K562 (cell line): ENCODE measurements around the gene TLR6. TPM values are rescaled to one million over a fixed set of nuclear protein-coding genes. Genes with fewer than 3 reads are reported as not detected.
A peak's percentile ranks its signal among the peaks of the same experiment; 100 is the strongest.

ENCODE experiments used
- BCLAF1 ChIP-seq, 2 experiments: fragments of 450-650 bp in 1 of 2; IDR thresholded peaks; 2 replicates each; pipeline ENCODE4 v1.6.1; 2011 to 2017; ENCODE audit warnings: low read depth in 2 of 2, antibody characterized with exemption in 1 of 2, borderline replicate concordance in 1 of 2, low read length in 1 of 2, mild to moderate bottlenecking in 1 of 2, mixed read lengths in 1 of 2; ENCODE audit not compliant: control insufficient read depth in 1 of 2
- CC2D1A ChIP-seq: fragments of 450-650 bp; IDR thresholded peaks from 2 replicates; pipeline ENCODE4 v1.6.1; 2017; ENCODE audit warnings: mild to moderate bottlenecking
- GMEB1 ChIP-seq: fragments of 250-450 bp; sonication (Bioruptor Pico); IDR thresholded peaks from 2 replicates; pipeline ENCODE4 v1.4.0; 2020; ENCODE audit warnings: mild to moderate bottlenecking
- HBP1 ChIP-seq: fragments of 450-650 bp; formaldehyde crosslinking; IDR thresholded peaks from 2 replicates; pipeline ENCODE4 v1.4.0; 2022; ENCODE audit warnings: missing genetic modification characterization
- KDM1A ChIP-seq, 2 experiments: fragments of 450-650 bp; IDR thresholded peaks; 2 replicates each; pipeline ENCODE4 v1.6.1; 2016; ENCODE audit warnings: mild to moderate bottlenecking in 2 of 2
- MED1 ChIP-seq: sonication (generic); formaldehyde crosslinking; IDR thresholded peaks from 2 replicates; pipeline ENCODE4 v1.8.1; 2023; ENCODE audit warnings: missing genetic modification reagents, borderline replicate concordance
- NFRKB ChIP-seq: fragments of 450-650 bp; IDR thresholded peaks from 2 replicates; pipeline ENCODE4 v1.6.1; 2016; ENCODE audit warnings: low read depth
- RBBP5 ChIP-seq: fragments of 200-600 bp; sonication (generic); IDR thresholded peaks from 2 replicates; pipeline ENCODE4 v1.6.1; 2012; ENCODE audit warnings: borderline replicate concordance, mild to moderate bottlenecking, low read length, control low read depth, inconsistent platforms; ENCODE audit not compliant: insufficient read depth, poor library complexity, severe bottlenecking
- RNF219 ChIP-seq: fragments of 250-450 bp; sonication (Bioruptor Pico); IDR thresholded peaks from 2 replicates; pipeline ENCODE4 v1.5.0; 2022; ENCODE audit warnings: mild to moderate bottlenecking
- SRSF1 ChIP-seq: fragments of 200-400 bp; formaldehyde crosslinking; IDR thresholded peaks from 2 replicates; pipeline ENCODE4 v1.6.1; 2017; ENCODE audit warnings: mild to moderate bottlenecking, low read depth, low read length, moderate library complexity
- STAG1 ChIP-seq: sonication (generic); formaldehyde crosslinking; IDR thresholded peaks from 2 replicates; pipeline ENCODE4 v1.5.0; 2020; ENCODE audit warnings: missing genetic modification reagents, borderline replicate concordance
- SUPT5H ChIP-seq: fragments of 450-650 bp; IDR thresholded peaks from 2 replicates; pipeline ENCODE4 v1.6.1; 2016
- ZFX ChIP-seq: sonication (generic); formaldehyde crosslinking; IDR thresholded peaks from 2 replicates; pipeline ENCODE4 v1.8.0; 2022; ENCODE audit warnings: mild to moderate bottlenecking, missing genetic modification reagents, moderate library complexity
- ZNF133 ChIP-seq: fragments of 250-450 bp; sonication (Bioruptor Pico); IDR thresholded peaks from 2 replicates; pipeline ENCODE4 v1.4.0; 2020; ENCODE audit warnings: mild to moderate bottlenecking
- ZNF175 ChIP-seq: fragments of 200-800 bp; sonication (Bioruptor generic); IDR thresholded peaks from 2 replicates; pipeline ENCODE4 v1.6.1; 2016; ENCODE audit warnings: low read depth, mild to moderate bottlenecking, missing genetic modification characterization, missing compliant biosample characterization
- ZNF639 ChIP-seq, 2 experiments: fragments of 200-800 bp in 1 of 2; sonication (Bioruptor generic) in 1 of 2; sonication (generic) in 1 of 2; formaldehyde crosslinking in 1 of 2; IDR thresholded peaks in 1 of 2; conservative IDR thresholded peaks in 1 of 2; 2 replicates each; pipeline versions ENCODE4 v1.5.0 to v1.6.1; 2016 to 2020; ENCODE audit warnings: missing compliant biosample characterization in 1 of 2, missing genetic modification characterization in 1 of 2, missing genetic modification reagents in 1 of 2
- ZNF766 ChIP-seq: fragments of 200-800 bp; sonication (Bioruptor generic); conservative IDR thresholded peaks from 2 replicates; pipeline ENCODE4 v1.6.1; 2016; ENCODE audit warnings: missing genetic modification characterization, missing compliant biosample characterization
- polyA plus RNA-seq, 8 experiments: library from polyadenylated mRNA; depleted of rRNA in 4 of 8; stranded (reverse) in 5 of 8; unstranded in 3 of 8; fragments of >200 nt; fragmentation: Nextera tagmentation in 2 of 8; fragmentation: Illumina TruSeq in 1 of 8; extraction: Ambion mirVana in 2 of 8; extraction: Trizol in 1 of 8; gene quantifications; 2 replicates each; pipeline versions ENCODE4 v1.2.1 to v1.2.3, GENCODE V29; 2011 to 2014; ENCODE audit warnings: inconsistent platforms in 1 of 8, missing spikeins in 1 of 8
- total RNA-seq, 7 experiments: library from RNA; depleted of rRNA in 6 of 7; stranded (reverse); fragments of >200 nt in 6 of 7; fragmentation: Illumina TruSeq in 2 of 7; extraction: Trizol in 2 of 7; gene quantifications; 2 replicates each; pipeline versions ENCODE4 v1.2.1 to v1.2.3, GENCODE V29; 2011 to 2021; ENCODE audit warnings: low replicate concordance in 1 of 7

The TLR6 gene
- total and polyA plus RNA-seq, 9 of the 15 experiments (the other 6 are each of a cell fraction or from before 2014, with no cell fraction given): 0.08 to 1.9 (median 0.91) TPM

GRCh38 chr4:38905652-38906385, 49.2 kb upstream of the TLR6 start (continued):
- no peak for TF ChIP-seq ZNF766 (CRISPR knock-in tag)
- no peak for TF ChIP-seq CC2D1A
- no peak for TF ChIP-seq ZFX (CRISPR knock-in tag)
- TF ChIP-seq KDM1A (IDR thresholded peaks at IDR 0.05): no peak
- TF ChIP-seq ZNF133 (CRISPR knock-in tag): no peak
- no peak for TF ChIP-seq MED1
- TF ChIP-seq STAG1 (CRISPR knock-in tag): no peak
- TF ChIP-seq SUPT5H: no peak
- TF ChIP-seq SRSF1: no peak
- no peak for TF ChIP-seq RNF219 (CRISPR knock-in tag)
- TF ChIP-seq ZNF639 (CRISPR knock-in tag; conservative IDR thresholded peaks at IDR 0.05 in 1 of 2, IDR thresholded peaks at IDR 0.05 in 1 of 2): no peak
- TF ChIP-seq GMEB1 (CRISPR knock-in tag): no peak
- no peak for TF ChIP-seq RBBP5
- no peak for TF ChIP-seq BCLAF1 (IDR thresholded peaks at IDR 0.05; ENCODE audit: borderline replicate concordance in 1 of 2, control insufficient read depth in 1 of 2, low read depth in 2 of 2, low read length in 1 of 2)
- no peak for TF ChIP-seq NFRKB
- TF ChIP-seq ZNF175 (CRISPR knock-in tag): 0 out of 2 replicates have a peak, but pooled peaks have one; percentile 33
- TF ChIP-seq HBP1 (CRISPR knock-in tag): no peak
